Right lobe of liver (tissue), 6 donors: ENCODE measurements around the gene P2RY2. TPM values are rescaled to one million over a fixed set of nuclear protein-coding genes. Genes with fewer than 3 reads are reported as not detected.
"Not testable (repeated sequence)": the region's sequence is repeated elsewhere in the genome, so short reads cannot be mapped to it uniquely, and the experiment has no call there.

Source experiments
- ATAC-seq, 4 donors: fragments of 200-7000 bp; cut with Tn5 transposase; one replicate each; pipeline ENCODE4 v1.9.1; 2020; ENCODE audit warnings: mild to moderate bottlenecking in 4 of 4, moderate library complexity in 4 of 4
- DNase-seq, 3 donors: peaks; one replicate each; pipeline ENCODE4 v3.0.0-alpha.2; 2020
- H3K27ac ChIP-seq, 3 donors: fragments of 200-600 bp; one replicate each; pipeline ENCODE4 v1.8.0; 2022
- H3K27me3 ChIP-seq, 2 donors: fragments of 200-600 bp; one replicate each; pipeline ENCODE4 v1.8.0; 2022
- H3K36me3 ChIP-seq, 4 donors: fragments of 200-600 bp; sonication (generic) in 1 of 4; one replicate each; pipeline versions ENCODE4 v1.5.1 to v1.8.0; 2017 to 2022; ENCODE audit warnings: control low read depth in 1 of 4
- H3K4me1 ChIP-seq, 4 donors: fragments of 200-600 bp; sonication (generic) in 1 of 4; one replicate each; pipeline versions ENCODE4 v1.5.1 to v1.8.0; 2017 to 2022; ENCODE audit warnings: control low read depth in 1 of 4
- H3K4me3 ChIP-seq, 3 donors: fragments of 200-600 bp; one replicate each; pipeline ENCODE4 v1.8.0; 2022
- H3K9me3 ChIP-seq, 4 donors: fragments of 200-600 bp; sonication (generic) in 1 of 4; one replicate each; pipeline versions ENCODE4 v1.5.1 to v1.8.0; 2017 to 2022; ENCODE audit warnings: control low read depth in 1 of 4
- CTCF ChIP-seq, 4 donors: fragments of 200-600 bp in 3 of 4; fragments of 450-650 bp in 1 of 4; IDR thresholded peaks; one replicate each; pipeline versions ENCODE4 v1.5.1 to v1.8.0; 2016 to 2022; ENCODE audit warnings: antibody characterized with exemption in 4 of 4, mild to moderate bottlenecking in 2 of 4
- POLR2A ChIP-seq: fragments of 450-650 bp; IDR thresholded peaks from one replicate; pipeline ENCODE4 v1.6.1; 2017; ENCODE audit warnings: antibody characterized with exemption, mild to moderate bottlenecking
- WGBS: methylation state at CpG from one replicate; pipeline ENCODE4 v1.1.6; 2018; ENCODE audit warnings: low coverage, low lambda C conversion rate; ENCODE audit not compliant: insufficient coverage; ENCODE audit errors: missing lambda C conversion rate; 5-methylcytosine and 5-hydroxymethylcytosine counted together
- intact Hi-C, 2 donors: fragments of 100-400 bp; cut with DNase I; formaldehyde crosslinking; loops; one replicate each; pipeline versions ENCODE4 v1.11.2 to v1.14.1; 2022
- total RNA-seq, 6 experiments: library from RNA; depleted of rRNA in 2 of 6; stranded (reverse); fragments of >200 nt in 2 of 6; fragmentation: NEBNext Ultra II Directional in 3 of 6; extraction: Animal tissue kit (Norgen Biotek cat#: 25700) in 3 of 6; gene quantifications; one replicate each; pipeline versions ENCODE4 v1.1.0 to v1.2.4, GENCODE V29; 2016 to 2023
- donor health status: DM: no; HTN: yes; CAD: no.
- donor health status: DM: no; HTN: no; CAD: no.
- donor health status: DM: no; HTN: no; CAD: no.
- donor health status: DM: no; HTN: yes; CAD: no.
- donor health status: DM: no; HTN: yes; CAD: no.

The P2RY2 gene
- total RNA-seq, 6 experiments from 2014 or later: 2.6 to 5.1 (median 3.5) TPM

GRCh38 chr11:73270016-73270854 is 52.2 kb downstream of the P2RY2 start:
- no peaks in the 10 kb centered on the region for H3K27me3 ChIP-seq
- DNase-seq: peak in 1 of 3 donors; percentile 42
- no peak overlapping the region for H3K27ac ChIP-seq
- no peaks in the 10 kb centered on the region for H3K4me1 ChIP-seq
- WGBS: no CpG with 5 or more reads among the region's 7 CpGs
- TF ChIP-seq CTCF (IDR thresholded peaks at IDR 0.05) (no peak), POLR2A (no peak)
- peak in 2 of 4 donors; percentile 13 to 36 for ATAC-seq
- H3K9me3 ChIP-seq: no peaks in the 10 kb centered on the region
- intact Hi-C loops: no loop called here
- no peak overlapping the region for H3K4me3 ChIP-seq
- H3K36me3 ChIP-seq: no peaks in the 10 kb centered on the region

GRCh38 chr11:73270855-73271477 is 52.9 kb downstream of the P2RY2 start:
- intact Hi-C loops: no loop called here
- Histone ChIP-seq H3K36me3 (no peaks in the 10 kb centered on the region), H3K27me3 (no peaks in the 10 kb centered on the region), H3K4me1 (no peaks in the 10 kb centered on the region), H3K4me3 (no peak overlapping the region), H3K27ac (no peak overlapping the region), H3K9me3 (no peaks in the 10 kb centered on the region)
- DNase-seq (peak in 1 of 3 donors; percentile 33), ATAC-seq (no peak)
- TF ChIP-seq CTCF (IDR thresholded peaks at IDR 0.05): no peak
- TF ChIP-seq POLR2A: no peak
- 49% methylated on average over 10 of the region's 18 CpGs for WGBS

GRCh38 chr11:73271478-73271865 is 53.4 kb downstream of the P2RY2 start:
- intact Hi-C loops, ATAC-seq, H3K36me3 ChIP-seq, H3K4me1 ChIP-seq, H3K9me3 ChIP-seq, H3K27ac ChIP-seq, H3K4me3 ChIP-seq, H3K27me3 ChIP-seq: not testable (repeated sequence)
- DNase-seq: peak in 1 of 3 donors; percentile 13
- WGBS: 80% methylated on average over 1 of the region's 10 CpGs

- WGBS: 56% methylated on average over 8 of the region's 17 CpGs
- TF ChIP-seq CTCF (IDR thresholded peaks at IDR 0.05): no peak
- no peak for TF ChIP-seq POLR2A
- peak in 1 of 3 donors; percentile 42 for DNase-seq
- H3K9me3 ChIP-seq: no peaks in the 10 kb centered on the region
- H3K4me1 ChIP-seq: no peaks in the 10 kb centered on the region
- intact Hi-C loops: no loop called here
- no peaks in the 10 kb centered on the region for H3K27me3 ChIP-seq
- ATAC-seq: peak; percentile 37 to 64 (median 48)
- H3K4me3 ChIP-seq: peak within 1 kb of the TSS in 1 of 3 donors; percentile 13
- H3K27ac ChIP-seq: no peak within 1 kb of the TSS
- no peaks in the 10 kb centered on the region for H3K36me3 ChIP-seq
Measured at GRCh38 chr11:73271936-73272679, 54.0 kb downstream of the P2RY2 start, which contains the start of gene P2RY6. Gene P2RY6, plus strand, starts transcription at chr11:73272338. Its CDS starts 24,181 bp downstream, at chr11:73296519.
